ENCODE results near the gene PTPRM. TPM values are rescaled to one million over a fixed set of nuclear protein-coding genes. Genes with fewer than 3 reads are reported as not detected.

PTPRM gene
- total and polyA plus RNA-seq, 12 donors = 31.7 to 116 (median 61.2) TPM

DNA sequence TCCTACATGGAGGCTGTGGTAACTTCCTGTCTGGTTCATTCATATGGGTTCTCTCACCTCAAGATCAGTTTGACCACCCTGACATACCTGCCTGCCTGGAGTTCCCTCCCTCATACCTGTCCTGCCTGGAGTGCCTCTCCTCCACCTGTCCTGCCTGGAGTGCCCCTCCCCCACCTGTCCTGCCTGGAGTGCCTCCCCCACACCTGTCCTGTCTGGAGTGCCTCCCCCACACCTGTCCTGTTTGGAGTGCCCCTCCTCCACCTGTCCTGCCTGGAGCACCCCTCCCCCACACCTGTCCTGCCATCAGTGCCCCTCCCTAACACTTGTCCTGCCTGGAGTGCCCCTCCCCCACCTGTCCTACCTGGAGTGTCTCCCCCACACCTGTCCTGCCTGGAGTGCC, 461.9 kb downstream of the PTPRM start:
- Histone ChIP-seq H3K4me3 (no peak overlapping the region), H3K4me1 (replicated peaks in 1 of 2) (no peaks in the 10 kb centered on the region), H3K27ac (no peak overlapping the region), H3K27me3 (no peaks in the 10 kb centered on the region), H3K9me3 (replicated peaks in 1 of 3) (peaks cover 0 to 8% (median 0%) of the 10 kb centered on the region in 3 donors), H3K36me3 (replicated peaks in 1 of 2) (no peaks in the 10 kb centered on the region)
- peak in 1 of 7 donors; percentile 20 for DNase-seq
- no peak for TF ChIP-seq POLR2A (IDR thresholded peaks at IDR 0.05)
- TF ChIP-seq, protein P1, sequence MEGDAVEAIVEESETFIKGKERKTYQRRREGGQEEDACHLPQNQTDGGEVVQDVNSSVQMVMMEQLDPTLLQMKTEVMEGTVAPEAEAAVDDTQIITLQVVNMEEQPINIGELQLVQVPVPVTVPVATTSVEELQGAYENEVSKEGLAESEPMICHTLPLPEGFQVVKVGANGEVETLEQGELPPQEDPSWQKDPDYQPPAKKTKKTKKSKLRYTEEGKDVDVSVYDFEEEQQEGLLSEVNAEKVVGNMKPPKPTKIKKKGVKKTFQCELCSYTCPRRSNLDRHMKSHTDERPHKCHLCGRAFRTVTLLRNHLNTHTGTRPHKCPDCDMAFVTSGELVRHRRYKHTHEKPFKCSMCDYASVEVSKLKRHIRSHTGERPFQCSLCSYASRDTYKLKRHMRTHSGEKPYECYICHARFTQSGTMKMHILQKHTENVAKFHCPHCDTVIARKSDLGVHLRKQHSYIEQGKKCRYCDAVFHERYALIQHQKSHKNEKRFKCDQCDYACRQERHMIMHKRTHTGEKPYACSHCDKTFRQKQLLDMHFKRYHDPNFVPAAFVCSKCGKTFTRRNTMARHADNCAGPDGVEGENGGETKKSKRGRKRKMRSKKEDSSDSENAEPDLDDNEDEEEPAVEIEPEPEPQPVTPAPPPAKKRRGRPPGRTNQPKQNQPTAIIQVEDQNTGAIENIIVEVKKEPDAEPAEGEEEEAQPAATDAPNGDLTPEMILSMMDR (IDR thresholded peaks at IDR 0.05) = no peak
- intact Hi-C loops (cut with DNase I) = no loop called here

DNA sequence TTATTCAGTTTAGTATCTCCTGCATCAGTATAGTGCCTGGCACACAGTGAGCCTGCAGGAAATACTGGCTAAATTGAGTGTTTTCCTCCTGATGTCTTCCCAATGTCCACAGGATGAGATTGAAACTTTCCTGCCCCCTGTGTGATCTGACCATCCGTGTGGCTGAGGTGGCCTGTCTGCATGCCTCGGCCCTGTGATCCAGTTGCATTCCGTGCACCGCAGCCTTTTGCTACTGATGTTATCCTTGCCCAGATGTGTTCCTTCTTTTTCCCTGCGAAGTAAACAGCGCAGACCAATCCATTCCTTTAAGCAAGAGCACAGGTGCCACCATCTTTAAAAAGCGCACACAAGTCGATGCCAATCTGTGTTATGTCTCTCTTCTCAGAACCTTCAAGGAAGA, 462.6 kb downstream of the PTPRM start:
- Histone ChIP-seq H3K27me3 (no peaks in the 10 kb centered on the region), H3K36me3 (replicated peaks in 1 of 2) (no peaks in the 10 kb centered on the region), H3K27ac (no peak overlapping the region), H3K4me3 (no peak overlapping the region), H3K4me1 (replicated peaks in 1 of 2) (no peaks in the 10 kb centered on the region), H3K9me3 (replicated peaks in 1 of 3) (peaks cover 0 to 8% (median 0%) of the 10 kb centered on the region in 3 donors)
- no peak for DNase-seq
- 95 to 97% (median 96%) methylated on average over 8 of the region's 8 CpGs for WGBS, 4 donors
- TF ChIP-seq POLR2A (IDR thresholded peaks at IDR 0.05) = no peak
- TF ChIP-seq, protein P1 (IDR thresholded peaks at IDR 0.05) = no peak
- intact Hi-C loops (cut with DNase I) = no loop called here

DNA sequence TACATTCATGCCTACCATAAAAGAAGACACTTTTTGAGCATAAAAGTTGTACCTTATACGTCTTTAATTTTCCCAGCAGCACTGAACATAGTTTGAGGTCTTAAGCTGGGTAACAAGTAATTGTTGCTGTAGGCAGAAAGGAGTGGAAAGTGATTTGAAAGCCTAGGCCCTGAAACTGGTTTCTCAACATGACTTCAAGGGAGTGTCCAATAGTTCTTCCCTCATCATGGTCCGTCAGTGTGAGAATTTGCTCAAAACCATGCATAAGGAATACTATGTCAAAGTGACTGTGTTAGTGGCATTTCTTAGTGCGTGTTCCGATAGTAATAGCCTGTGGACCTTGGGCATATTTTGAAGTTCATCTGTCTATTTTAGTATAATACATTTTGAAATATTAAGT, 463.1 kb downstream of the PTPRM start:
- H3K4me1 ChIP-seq (replicated peaks in 1 of 2) = no peaks in the 10 kb centered on the region
- H3K27me3 ChIP-seq = no peaks in the 10 kb centered on the region
- no peak for TF ChIP-seq POLR2A (IDR thresholded peaks at IDR 0.05)
- TF ChIP-seq, protein P1 (IDR thresholded peaks at IDR 0.05) = no peak
- WGBS, 4 donors = 98 to 99% (median 98%) methylated on average over 4 of the region's 4 CpGs
- peaks cover 0 to 8% (median 0%) of the 10 kb centered on the region in 3 donors for H3K9me3 ChIP-seq (replicated peaks in 1 of 3)
- intact Hi-C loops (cut with DNase I) = no loop called here
- H3K36me3 ChIP-seq (replicated peaks in 1 of 2) = no peaks in the 10 kb centered on the region
- H3K4me3 ChIP-seq = no peak overlapping the region
- DNase-seq = no peak
- H3K27ac ChIP-seq = no peak overlapping the region

DNA sequence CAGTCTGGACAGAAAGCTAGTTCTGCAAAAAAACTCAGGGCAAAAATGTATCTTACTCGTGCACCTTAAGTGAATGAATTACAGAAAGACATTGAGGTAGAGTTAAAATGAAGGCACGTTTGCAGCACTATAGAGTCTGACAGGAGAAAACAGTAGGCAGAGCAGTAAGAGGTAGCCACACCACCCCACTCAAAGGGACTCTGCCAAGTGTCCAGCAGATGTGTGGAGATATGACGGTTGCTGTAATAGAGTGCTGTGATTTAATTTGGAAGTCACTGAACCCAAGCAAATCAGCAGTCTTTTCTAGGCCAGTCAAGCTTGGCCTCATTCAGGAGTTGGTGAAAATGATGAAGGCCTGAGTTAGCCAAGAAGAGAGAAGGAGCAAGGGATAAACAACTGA, 464.4 kb downstream of the PTPRM start:
- TF ChIP-seq, protein P1 (IDR thresholded peaks at IDR 0.05) = no peak
- no peak for TF ChIP-seq POLR2A (IDR thresholded peaks at IDR 0.05)
- Histone ChIP-seq H3K27ac (no peak overlapping the region), H3K36me3 (replicated peaks in 1 of 2) (no peaks in the 10 kb centered on the region), H3K4me1 (replicated peaks in 1 of 2) (no peaks in the 10 kb centered on the region), H3K4me3 (no peak overlapping the region), H3K27me3 (no peaks in the 10 kb centered on the region), H3K9me3 (replicated peaks in 1 of 3) (peaks cover 0 to 8% (median 0%) of the 10 kb centered on the region in 3 donors)
- WGBS, 4 donors = 85 to 87% (median 86%) methylated on average over 3 of the region's 3 CpGs
- intact Hi-C loops (cut with DNase I) = no loop called here
- DNase-seq = peak in 1 of 7 donors; percentile 64
